Activated B cell treated with CpG ODN at 0.5 μM for 24 hours (primary cell): ENCODE results near the gene EBF3. TPM values are rescaled to one million over a fixed set of nuclear protein-coding genes. Genes with fewer than 3 reads are reported as not detected.

Source experiments
- ATAC-seq: fragments of 200-7000 bp; cut with Tn5 transposase; one replicate; pipeline ENCODE4 v1.10.0; 2021; ENCODE audit warnings: low read depth, mild to moderate bottlenecking, moderate library complexity
- CTCF ChIA-PET: fragments of 350-600 bp; sonication (Branson Sonifier 250); formaldehyde crosslinking; loops from one replicate; lab custom pipeline; 2021; ENCODE audit warnings: antibody characterized with exemption; lab: Charles Lee
- POLR2A ChIA-PET: fragments of 350-600 bp; sonication (Branson Sonifier 250); formaldehyde crosslinking; loops from one replicate; lab custom pipeline; 2021; ENCODE audit warnings: antibody characterized with exemption; lab: Charles Lee
- DNase-seq: peaks from one replicate; pipeline ENCODE4 v3.0.0; 2022
- H3K27ac Mint-ChIP-seq: one replicate; pipeline ENCODE4 v1.8.0; 2020; ENCODE audit warnings: mixed read lengths
- H3K27me3 Mint-ChIP-seq: one replicate; pipeline ENCODE4 v1.8.0; 2021; ENCODE audit warnings: mixed read lengths
- H3K36me3 Mint-ChIP-seq: one replicate; pipeline ENCODE4 v1.8.0; 2021; ENCODE audit warnings: low read depth, mixed read lengths
- H3K4me1 Mint-ChIP-seq: one replicate; pipeline ENCODE4 v1.8.0; 2021; ENCODE audit warnings: mixed read lengths
- H3K4me3 Mint-ChIP-seq: one replicate; pipeline ENCODE4 v1.8.0; 2020; ENCODE audit warnings: mild to moderate bottlenecking, mixed read lengths
- H3K9me3 Mint-ChIP-seq: one replicate; pipeline ENCODE4 v1.8.0; 2020; ENCODE audit warnings: mixed read lengths
- CTCF ChIP-seq: fragments of 200-600 bp; IDR thresholded peaks from one replicate; pipeline ENCODE4 v1.8.0; 2022; ENCODE audit warnings: antibody characterized with exemption, mild to moderate bottlenecking
- intact Hi-C: fragments of 100-400 bp; cut with micrococcal nuclease; formaldehyde crosslinking; loops from one replicate; pipeline ENCODE4 v1.15.1; 2024
- total RNA-seq: library from RNA; stranded (reverse); gene quantifications from 2 replicates; pipeline ENCODE4 v1.2.3, GENCODE V29; 2022

Gene EBF3
- total RNA-seq, 1 donor from 2014 or later: not detected

- no peak for ATAC-seq
- no peaks in the 10 kb centered on the region for H3K36me3 Mint-ChIP-seq
- intact Hi-C loops: no loop called here
- H3K27ac Mint-ChIP-seq: no peak overlapping the region
- no peak overlapping the region for H3K4me3 Mint-ChIP-seq
- ChIA-PET POLR2A (no interaction called here), CTCF (no interaction called here)
- H3K9me3 Mint-ChIP-seq: peaks cover 16% of the 10 kb centered on the region
- H3K27me3 Mint-ChIP-seq: peaks cover 10% of the 10 kb centered on the region
- no peaks in the 10 kb centered on the region for H3K4me1 Mint-ChIP-seq
- no peak for DNase-seq
- TF ChIP-seq CTCF: no peak
Measured at GRCh38 chr10:129999140-129999539, 35.1 kb upstream of the EBF3 start.

- no peaks in the 10 kb centered on the region for H3K36me3 Mint-ChIP-seq
- no peak for DNase-seq
- intact Hi-C loops: no loop called here
- no peak overlapping the region for H3K27ac Mint-ChIP-seq
- ChIA-PET CTCF (no interaction called here), POLR2A (no interaction called here)
- H3K4me1 Mint-ChIP-seq: no peaks in the 10 kb centered on the region
- ATAC-seq: no peak
- peaks cover 24% of the 10 kb centered on the region for H3K27me3 Mint-ChIP-seq
- no peak for TF ChIP-seq CTCF
- H3K9me3 Mint-ChIP-seq: peaks cover 25% of the 10 kb centered on the region
- no peak overlapping the region for H3K4me3 Mint-ChIP-seq
Measured at GRCh38 chr10:129993621-129994020, 29.5 kb upstream of the EBF3 start.

- peaks cover 24% of the 10 kb centered on the region for H3K9me3 Mint-ChIP-seq
- no peak overlapping the region for H3K27ac Mint-ChIP-seq
- H3K4me3 Mint-ChIP-seq: no peak overlapping the region
- no peaks in the 10 kb centered on the region for H3K4me1 Mint-ChIP-seq
- ATAC-seq: no peak
- peaks cover 30% of the 10 kb centered on the region for H3K27me3 Mint-ChIP-seq
- CTCF ChIA-PET: no interaction called here
- POLR2A ChIA-PET: no interaction called here
- no peaks in the 10 kb centered on the region for H3K36me3 Mint-ChIP-seq
- DNase-seq: no peak
- TF ChIP-seq CTCF: no peak
- intact Hi-C loops: no loop called here
Measured at GRCh38 chr10:129992356-129992755, 28.3 kb upstream of the EBF3 start.

- no peak for ATAC-seq
- Mint-ChIP-seq H3K27ac (no peak overlapping the region), H3K4me1 (no peaks in the 10 kb centered on the region), H3K4me3 (no peak overlapping the region), H3K27me3 (peaks cover 44% of the 10 kb centered on the region), H3K9me3 (peaks cover 26% of the 10 kb centered on the region), H3K36me3 (no peaks in the 10 kb centered on the region)
- no peak for DNase-seq
- intact Hi-C loops: no loop called here
- no peak for TF ChIP-seq CTCF
- ChIA-PET CTCF (no interaction called here), POLR2A (no interaction called here)
Measured at GRCh38 chr10:129982825-129983224, 18.8 kb upstream of the EBF3 start.

- H3K36me3 Mint-ChIP-seq: no peaks in the 10 kb centered on the region
- ChIA-PET POLR2A (no interaction called here), CTCF (no interaction called here)
- ATAC-seq: no peak
- H3K4me1 Mint-ChIP-seq: no peaks in the 10 kb centered on the region
- DNase-seq: no peak
- H3K27me3 Mint-ChIP-seq: peaks cover 60% of the 10 kb centered on the region
- intact Hi-C loops: no loop called here
- TF ChIP-seq CTCF: no peak
- no peak overlapping the region for H3K27ac Mint-ChIP-seq
- H3K9me3 Mint-ChIP-seq: peaks cover 12% of the 10 kb centered on the region
- no peak overlapping the region for H3K4me3 Mint-ChIP-seq
Measured at GRCh38 chr10:129978980-129979379, 14.9 kb upstream of the EBF3 start.
